Activated CD8-positive, alpha-beta T cell treated with anti-CD3 and anti-CD28 coated beads for 36 hours (primary cell): ENCODE data around the gene MOSPD2. TPM values are rescaled to one million over a fixed set of nuclear protein-coding genes. Genes with fewer than 3 reads are reported as not detected.

ENCODE experiments used
- ATAC-seq: fragments of 200-7000 bp; cut with Tn5 transposase; one replicate; pipeline ENCODE4 v1.10.0; 2021; ENCODE audit warnings: mild to moderate bottlenecking, moderate library complexity
- CTCF ChIA-PET: fragments of 350-600 bp; sonication (Branson Sonifier 250); formaldehyde crosslinking; loops from one replicate; lab custom pipeline; 2021; ENCODE audit warnings: antibody characterized with exemption; lab: Charles Lee
- POLR2A ChIA-PET: fragments of 350-600 bp; sonication (Branson Sonifier 250); formaldehyde crosslinking; loops from one replicate; lab custom pipeline; 2021; ENCODE audit warnings: antibody characterized with exemption; lab: Charles Lee
- DNase-seq: peaks from one replicate; pipeline ENCODE4 v3.0.0-alpha.2; 2020
- H3K27ac Mint-ChIP-seq: one replicate; pipeline ENCODE4 v1.8.0; 2021; ENCODE audit warnings: mild to moderate bottlenecking, mixed read lengths
- H3K27me3 Mint-ChIP-seq: one replicate; pipeline ENCODE4 v1.8.0; 2021; ENCODE audit warnings: mixed read lengths
- H3K36me3 Mint-ChIP-seq: one replicate; pipeline ENCODE4 v1.8.0; 2021; ENCODE audit warnings: low read depth, mixed read lengths
- H3K4me1 Mint-ChIP-seq: one replicate; pipeline ENCODE4 v1.8.0; 2021; ENCODE audit warnings: low read depth, mixed read lengths
- H3K4me3 Mint-ChIP-seq: one replicate; pipeline ENCODE4 v1.8.0; 2021; ENCODE audit warnings: mild to moderate bottlenecking, moderate library complexity, mixed read lengths
- H3K9me3 Mint-ChIP-seq: one replicate; pipeline ENCODE4 v1.8.0; 2021; ENCODE audit warnings: mixed read lengths
- CTCF ChIP-seq: fragments of 200-600 bp; IDR thresholded peaks from one replicate; pipeline ENCODE4 v1.8.0; 2022; ENCODE audit warnings: antibody characterized with exemption, mild to moderate bottlenecking
- intact Hi-C: fragments of 100-400 bp; cut with micrococcal nuclease; formaldehyde crosslinking; loops from one replicate; pipeline ENCODE4 v1.10.0; 2022
- total RNA-seq, 2 experiments: library from RNA; stranded (reverse); gene quantifications; one replicate each; pipeline ENCODE4 v1.2.3, GENCODE V29; 2021

The MOSPD2 gene
- total RNA-seq, 2 experiments from 2014 or later, result 11.0 to 11.6 TPM

- H3K27me3 Mint-ChIP-seq, result peaks cover 2% of the 10 kb centered on the region
- intact Hi-C loops, result no loop called here
- ATAC-seq (no peak), DNase-seq (no peak)
- no peak overlapping the region for H3K4me3 Mint-ChIP-seq
- no peaks in the 10 kb centered on the region for H3K9me3 Mint-ChIP-seq
- H3K36me3 Mint-ChIP-seq, result no peaks in the 10 kb centered on the region
- H3K27ac Mint-ChIP-seq, result no peak overlapping the region
- no peaks in the 10 kb centered on the region for H3K4me1 Mint-ChIP-seq
- CTCF ChIA-PET, result interaction anchor here (0.7 kb wide), 1 partner anchor 637 kb away, joined by 3 read pairs; no protein-coding TSS in a partner anchor
- POLR2A ChIA-PET, result no interaction called here
- no peak for TF ChIP-seq CTCF
These were observed 73.5 kb downstream of the MOSPD2 start for GRCh38 chrX:14946606-14947155.

- no peaks in the 10 kb centered on the region for H3K4me1 Mint-ChIP-seq
- DNase-seq (no peak), ATAC-seq (no peak)
- H3K4me3 Mint-ChIP-seq, result no peak overlapping the region
- H3K36me3 Mint-ChIP-seq, result no peaks in the 10 kb centered on the region
- ChIA-PET POLR2A (no interaction called here), CTCF (no interaction called here)
- no peak overlapping the region for H3K27ac Mint-ChIP-seq
- H3K27me3 Mint-ChIP-seq, result peaks cover 2% of the 10 kb centered on the region
- TF ChIP-seq CTCF, result no peak
- intact Hi-C loops, result no loop called here
- no peaks in the 10 kb centered on the region for H3K9me3 Mint-ChIP-seq
These were observed 75.5 kb downstream of the MOSPD2 start for GRCh38 chrX:14948691-14949090.

GRCh38 chrX:14956813-14957582 is 83.8 kb downstream of the MOSPD2 start:
- H3K9me3 Mint-ChIP-seq, result no peaks in the 10 kb centered on the region
- H3K4me3 Mint-ChIP-seq, result no peak overlapping the region
- H3K27me3 Mint-ChIP-seq, result peaks cover 9% of the 10 kb centered on the region
- POLR2A ChIA-PET, result interaction anchor here (0.7 kb wide), 1 partner anchor 38 kb away, joined by 3 read pairs; no protein-coding TSS in a partner anchor
- H3K4me1 Mint-ChIP-seq, result no peaks in the 10 kb centered on the region
- DNase-seq, result no peak
- ATAC-seq, result no peak
- TF ChIP-seq CTCF, result no peak
- no peak overlapping the region for H3K27ac Mint-ChIP-seq
- H3K36me3 Mint-ChIP-seq, result no peaks in the 10 kb centered on the region
- intact Hi-C loops, result no loop called here
- CTCF ChIA-PET, result no interaction called here

- Mint-ChIP-seq H3K9me3 (no peaks in the 10 kb centered on the region), H3K27me3 (no peaks in the 10 kb centered on the region), H3K27ac (no peak overlapping the region), H3K36me3 (no peaks in the 10 kb centered on the region), H3K4me1 (no peaks in the 10 kb centered on the region), H3K4me3 (no peak overlapping the region)
- intact Hi-C loops, result no loop called here
- CTCF ChIA-PET, result no interaction called here
- ATAC-seq (no peak), DNase-seq (no peak)
- TF ChIP-seq CTCF, result no peak
- POLR2A ChIA-PET, result no interaction called here
These were observed 90.4 kb downstream of the MOSPD2 start for GRCh38 chrX:14963447-14964236.
